Islet precursor cell (in vitro differentiated cells): ENCODE measurements around the gene KCNK3.

Experiments
- DNase-seq: peaks from one replicate; pipeline ENCODE4 v3.0.0-alpha.2; 2018

The KCNK3 gene

DNA sequence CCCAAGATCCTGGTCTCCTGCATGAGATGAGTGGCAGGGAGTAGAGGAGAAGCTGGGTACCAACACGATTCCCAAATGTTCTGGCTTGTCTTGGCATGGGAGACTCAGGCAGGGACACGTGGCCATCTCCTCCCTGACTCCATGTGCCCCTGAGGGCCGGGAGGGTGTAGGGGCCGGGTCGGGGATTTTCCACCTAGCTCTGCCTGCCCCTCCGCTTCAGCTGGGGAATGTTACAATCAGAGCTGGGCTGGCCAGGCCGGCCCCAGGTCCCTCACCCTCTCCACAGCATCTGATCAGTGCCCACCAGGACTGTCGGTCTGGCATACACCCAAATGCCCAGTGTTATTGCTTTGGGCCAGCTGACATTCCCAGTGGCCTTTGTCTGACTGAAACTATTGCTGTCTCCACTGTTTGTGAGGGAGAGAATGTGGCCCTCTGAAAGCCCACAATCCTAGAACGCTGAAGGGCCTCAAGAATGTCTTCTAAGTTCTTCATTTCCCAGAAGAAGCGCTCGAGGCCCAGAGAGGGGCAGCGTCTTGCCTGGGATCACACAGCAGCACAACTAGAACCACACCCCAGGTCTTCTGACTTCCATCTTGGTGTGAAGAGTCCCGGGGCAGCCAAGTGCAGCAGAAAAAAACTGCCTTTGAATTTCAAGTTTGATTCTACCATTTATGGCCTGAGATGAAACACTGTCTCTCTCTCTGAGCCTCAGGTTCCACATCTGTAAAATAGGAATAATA, 23.2 kb downstream of the KCNK3 start:
- no peak for DNase-seq

DNA sequence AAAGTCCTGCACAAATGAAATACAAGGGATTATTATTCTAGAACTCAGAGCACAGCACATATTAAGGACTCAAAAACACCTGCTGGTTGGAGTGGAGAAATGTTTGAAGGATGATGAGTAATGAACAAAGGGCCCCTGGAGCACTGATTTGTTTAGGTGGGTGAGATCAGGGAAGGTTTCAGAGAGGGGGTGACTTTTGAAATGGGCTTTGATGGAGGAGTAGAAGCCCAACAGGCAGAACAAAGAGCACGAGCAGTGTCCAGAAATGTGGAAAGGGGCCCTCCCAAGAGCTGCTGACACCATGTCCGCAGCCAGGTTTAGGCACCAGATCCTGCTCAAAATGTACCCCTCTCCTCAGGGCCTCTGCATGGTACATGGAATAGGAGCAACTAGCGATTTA, 23.8 kb downstream of the KCNK3 start:
- no peak for DNase-seq

- DNase-seq: no peak
Observed at GRCh38 chr2:26716769-26717168, 24.2 kb downstream of the KCNK3 start.

GRCh38 chr2:26717362-26717761, 24.8 kb downstream of the KCNK3 start:
- no peak for DNase-seq

GRCh38 chr2:26718949-26719686, 26.6 kb downstream of the KCNK3 start:
- DNase-seq: no peak

DNA sequence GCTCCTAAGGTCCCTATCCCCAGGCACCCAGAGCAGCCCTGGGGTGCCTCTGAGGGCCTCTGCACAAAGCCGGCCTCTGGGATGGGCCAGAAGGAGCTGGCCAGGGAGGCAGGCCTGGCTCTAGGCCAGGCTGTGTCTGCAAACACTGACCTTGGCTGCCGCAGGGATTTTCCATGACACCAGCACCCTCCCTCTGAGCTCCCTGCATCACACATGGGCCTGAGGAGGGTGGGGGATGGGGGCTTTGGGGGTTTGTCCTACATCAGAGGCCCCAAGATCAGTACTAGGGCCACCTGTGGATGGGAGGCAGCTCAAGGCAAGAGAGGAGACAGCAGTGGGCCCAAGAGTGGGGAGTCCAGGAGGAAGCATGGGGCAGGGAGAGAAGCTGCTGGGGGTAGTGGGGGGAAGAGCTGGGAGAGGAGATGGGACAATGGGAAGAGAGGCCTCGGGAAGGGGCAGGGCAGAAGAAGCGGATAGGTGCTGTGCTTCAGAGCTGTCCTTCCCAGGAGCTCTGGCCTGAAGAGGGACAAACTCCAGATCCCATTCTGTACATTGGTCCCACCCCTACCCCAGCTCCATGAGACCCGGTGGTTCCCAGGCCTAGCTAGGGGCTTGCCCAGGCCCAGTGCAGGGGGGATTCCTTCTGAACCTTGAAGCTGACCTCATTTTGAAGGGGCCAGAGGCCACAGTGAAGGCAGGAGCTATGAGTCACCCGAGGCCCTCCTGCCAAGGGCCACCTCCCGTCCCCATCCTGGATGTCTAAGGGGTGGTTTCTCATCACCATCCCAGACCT, 28.0 kb downstream of the KCNK3 start:
- DNase-seq: peak; percentile 67

DNA sequence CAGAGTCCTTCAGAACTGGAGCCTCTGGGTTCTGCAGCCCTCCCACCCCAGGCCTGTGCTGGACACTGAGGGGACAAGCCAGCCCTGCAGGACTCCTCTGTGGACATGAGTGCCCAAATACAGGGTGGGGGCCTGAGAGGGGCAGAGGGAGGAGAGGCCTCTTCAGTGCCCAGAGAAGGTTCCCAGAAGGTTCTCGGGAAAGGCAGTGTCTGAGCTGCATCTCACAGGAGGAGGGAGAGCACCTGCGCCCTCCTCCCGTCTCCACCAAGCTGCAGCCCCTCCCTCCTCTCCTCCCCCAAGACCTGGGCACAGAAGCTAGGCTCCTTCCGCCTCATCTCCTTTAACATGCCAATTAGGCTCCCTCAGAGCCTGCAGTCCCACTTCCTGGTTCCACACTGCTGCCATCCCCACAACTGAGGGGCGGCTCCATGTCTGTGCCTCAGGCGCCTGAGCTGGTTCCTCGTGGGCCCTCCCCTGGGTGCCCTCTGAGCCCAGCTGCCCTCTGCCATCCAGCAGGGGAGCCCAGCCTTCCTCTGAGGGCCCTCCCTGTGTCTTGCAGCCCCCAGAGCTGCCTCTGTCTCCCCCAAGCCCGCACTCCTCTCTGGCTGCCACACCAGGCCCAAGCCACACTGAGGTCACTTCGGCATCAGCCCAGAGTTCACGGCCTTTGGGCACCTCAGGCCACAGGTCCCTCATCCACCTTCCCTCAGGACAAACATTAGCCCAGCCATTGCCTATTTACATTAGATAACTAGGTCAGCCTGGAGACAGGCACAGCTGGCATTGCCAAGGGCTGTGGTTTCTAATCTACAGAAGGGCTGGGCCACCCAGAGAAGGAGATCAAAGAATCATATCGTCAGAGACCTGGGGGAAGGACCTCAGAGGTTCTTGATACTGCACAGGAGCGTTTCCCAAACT, 28.9 kb downstream of the KCNK3 start:
- DNase-seq: no peak

GRCh38 chr2:26722328-26722727, 29.8 kb downstream of the KCNK3 start:
- DNase-seq: no peak

DNA sequence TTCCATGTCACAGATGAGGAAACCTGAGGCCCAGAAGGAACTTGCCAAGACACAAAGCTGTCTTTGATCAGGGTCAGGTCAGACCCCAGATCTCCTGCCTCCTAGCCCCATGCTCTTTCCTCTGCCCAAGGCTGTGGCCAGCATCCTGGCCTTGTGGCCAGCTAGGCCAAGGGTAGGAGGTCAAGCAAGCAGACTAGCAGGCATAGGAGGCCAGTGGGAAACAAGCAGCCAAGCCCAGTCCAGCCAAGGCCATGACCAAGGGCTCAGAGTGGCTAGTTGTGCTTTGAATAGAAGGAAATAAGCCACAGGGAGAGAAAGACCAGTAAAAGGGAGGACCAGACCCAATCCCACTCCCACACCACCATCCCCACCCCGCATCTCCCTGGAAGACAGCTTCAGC, 30.4 kb downstream of the KCNK3 start:
- DNase-seq: no peak

DNA sequence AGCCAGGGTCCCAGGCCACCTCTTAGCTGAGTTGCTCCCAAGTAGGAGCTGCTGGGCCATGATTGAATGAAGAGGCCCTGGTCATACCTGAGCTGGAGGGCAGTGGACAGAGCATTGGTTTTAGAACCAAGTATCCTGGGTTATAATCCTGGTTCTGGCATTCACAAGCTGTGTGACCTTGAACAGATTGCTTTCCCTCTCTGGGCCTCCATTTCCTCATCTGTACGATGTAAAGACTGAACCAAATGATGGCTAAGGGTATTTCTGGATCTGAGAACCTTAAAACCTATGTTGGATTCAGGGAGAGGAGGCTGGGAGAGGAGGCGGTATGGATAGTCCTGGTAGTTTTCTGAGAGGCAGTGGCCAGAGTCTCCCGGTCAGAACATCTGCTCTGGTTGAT, 31.0 kb downstream of the KCNK3 start:
- DNase-seq: no peak

- no peak for DNase-seq
Observed at GRCh38 chr2:26723991-26724750, 31.6 kb downstream of the KCNK3 start.

GRCh38 chr2:26724784-26725520, 32.4 kb downstream of the KCNK3 start:
- no peak for DNase-seq

DNA sequence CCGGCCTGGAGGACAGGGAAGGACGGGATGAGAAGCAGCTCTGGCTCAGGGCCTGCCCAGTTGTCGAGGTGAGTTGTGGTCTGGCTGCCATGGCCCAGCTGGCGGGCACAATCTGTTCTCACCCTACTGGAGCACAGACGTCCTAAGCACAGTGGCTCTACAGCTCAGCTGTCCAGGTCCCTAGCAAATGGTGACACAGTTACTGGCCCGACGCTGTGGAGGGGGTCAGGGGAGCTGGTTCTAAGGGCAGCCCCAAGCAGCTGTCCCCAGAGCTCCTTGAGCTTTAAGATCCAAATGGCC, 32.9 kb downstream of the KCNK3 start:
- DNase-seq: no peak

DNA sequence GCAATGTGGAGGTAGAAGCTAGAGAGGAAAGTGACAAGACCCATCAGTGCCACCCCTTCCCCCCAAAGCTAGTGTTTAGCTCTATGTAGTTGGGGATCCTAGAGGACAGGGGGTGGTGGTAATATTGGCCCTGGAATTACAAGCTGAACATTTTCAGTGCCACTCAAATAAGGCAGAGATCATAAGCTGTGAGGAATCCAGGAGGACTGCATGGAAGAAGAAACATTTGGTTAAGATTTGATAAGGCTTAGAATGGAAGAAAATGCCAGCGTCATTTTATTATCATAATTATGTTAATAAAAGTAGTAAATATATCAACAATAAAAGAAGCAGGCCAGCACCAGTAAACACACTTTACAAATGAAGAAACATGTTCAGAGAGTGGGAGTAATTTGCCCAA, 33.7 kb downstream of the KCNK3 start:
- DNase-seq: no peak

DNA sequence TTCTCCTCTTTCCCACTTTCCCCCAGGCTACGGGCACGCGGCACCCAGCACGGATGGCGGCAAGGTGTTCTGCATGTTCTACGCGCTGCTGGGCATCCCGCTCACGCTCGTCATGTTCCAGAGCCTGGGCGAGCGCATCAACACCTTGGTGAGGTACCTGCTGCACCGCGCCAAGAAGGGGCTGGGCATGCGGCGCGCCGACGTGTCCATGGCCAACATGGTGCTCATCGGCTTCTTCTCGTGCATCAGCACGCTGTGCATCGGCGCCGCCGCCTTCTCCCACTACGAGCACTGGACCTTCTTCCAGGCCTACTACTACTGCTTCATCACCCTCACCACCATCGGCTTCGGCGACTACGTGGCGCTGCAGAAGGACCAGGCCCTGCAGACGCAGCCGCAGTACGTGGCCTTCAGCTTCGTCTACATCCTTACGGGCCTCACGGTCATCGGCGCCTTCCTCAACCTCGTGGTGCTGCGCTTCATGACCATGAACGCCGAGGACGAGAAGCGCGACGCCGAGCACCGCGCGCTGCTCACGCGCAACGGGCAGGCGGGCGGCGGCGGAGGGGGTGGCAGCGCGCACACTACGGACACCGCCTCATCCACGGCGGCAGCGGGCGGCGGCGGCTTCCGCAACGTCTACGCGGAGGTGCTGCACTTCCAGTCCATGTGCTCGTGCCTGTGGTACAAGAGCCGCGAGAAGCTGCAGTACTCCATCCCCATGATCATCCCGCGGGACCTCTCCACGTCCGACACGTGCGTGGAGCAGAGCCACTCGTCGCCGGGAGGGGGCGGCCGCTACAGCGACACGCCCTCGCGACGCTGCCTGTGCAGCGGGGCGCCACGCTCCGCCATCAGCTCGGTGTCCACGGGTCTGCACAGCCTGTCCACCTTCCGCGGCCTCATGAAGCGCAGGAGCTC, 35.4 kb downstream of the KCNK3 start:
- no peak for DNase-seq

DNA sequence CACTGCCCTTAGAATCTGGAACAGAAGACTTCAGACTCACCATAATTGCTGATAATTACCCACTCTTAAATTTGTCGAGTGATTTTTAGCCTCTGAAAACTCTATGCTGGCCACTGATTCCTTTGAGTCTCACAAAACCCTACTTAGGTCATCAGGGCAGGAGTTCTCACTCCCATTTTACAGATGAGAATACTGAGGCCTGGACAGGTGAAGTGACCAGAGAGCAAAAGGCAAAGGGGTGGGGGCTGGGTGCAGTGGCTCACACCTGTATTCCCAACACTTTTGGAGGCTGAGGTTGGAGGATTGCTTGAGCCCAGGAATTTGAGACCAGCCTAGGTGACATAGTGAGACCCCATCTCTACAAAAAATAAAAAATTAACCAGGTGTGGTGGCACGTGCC, 36.8 kb downstream of the KCNK3 start:
- DNase-seq: no peak

DNA sequence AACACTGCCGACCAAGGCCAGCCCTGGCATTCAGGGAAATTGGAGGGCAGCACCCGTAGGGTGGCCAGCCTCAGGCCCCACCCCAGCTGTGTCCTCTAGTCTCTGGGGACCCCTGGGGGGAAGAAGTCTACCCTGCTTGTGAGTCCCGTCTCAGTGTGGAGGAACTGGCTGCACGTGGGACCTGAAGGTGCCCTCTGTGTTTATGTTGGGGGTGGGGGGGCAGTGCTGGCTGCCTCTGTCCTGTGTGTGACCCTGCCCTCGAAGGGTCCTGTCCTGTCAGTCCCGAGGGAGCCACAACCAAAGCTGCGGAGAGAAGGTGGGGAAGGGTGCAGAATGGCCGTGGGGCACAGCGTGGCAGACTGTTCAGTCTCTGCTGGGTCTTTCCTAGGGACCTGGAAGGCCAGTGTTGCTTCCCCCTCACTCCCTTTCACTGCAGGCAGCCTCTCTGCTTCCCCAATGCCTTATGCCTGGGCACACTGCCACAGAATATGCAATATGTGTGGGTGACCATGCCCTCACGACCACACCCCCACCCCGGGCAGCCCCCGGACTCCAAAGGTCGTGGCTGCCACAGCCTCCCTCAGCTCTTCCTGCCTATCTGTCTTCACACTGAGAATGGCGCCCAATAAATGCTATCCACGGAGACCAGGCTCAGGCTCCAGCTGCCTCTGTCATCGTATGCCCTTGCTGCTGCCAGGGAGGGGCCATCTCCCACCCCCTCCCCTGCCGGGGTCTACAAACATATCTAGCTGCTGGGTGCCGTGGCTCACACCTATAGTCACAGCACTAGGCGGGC, 38.2 kb downstream of the KCNK3 start:
- no peak for DNase-seq

GRCh38 chr2:26731714-26732113, 39.2 kb downstream of the KCNK3 start:
- DNase-seq: no peak

- DNase-seq: no peak
Observed at GRCh38 chr2:26732446-26732845, 39.9 kb downstream of the KCNK3 start.
